ENCODE measurements around the gene EHD4.

DNA sequence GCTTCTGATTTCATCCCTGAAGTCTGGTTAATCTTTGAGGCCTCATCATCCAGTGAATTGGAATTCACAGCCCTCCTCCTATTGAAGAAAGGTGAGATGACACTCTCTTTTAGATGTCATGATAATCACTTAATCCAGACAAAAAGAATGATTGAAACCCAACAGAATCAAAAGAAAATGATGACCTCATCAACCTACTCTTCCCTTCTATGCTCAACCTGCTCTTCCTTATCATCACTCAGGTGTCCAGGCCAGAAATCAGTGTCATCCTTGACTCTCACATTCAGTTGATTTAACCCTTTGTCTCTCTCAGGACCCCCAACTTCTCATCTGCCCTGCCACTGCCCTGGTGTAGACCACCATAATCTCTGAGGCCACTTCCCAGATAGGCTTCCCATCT lies 36.7 kb upstream of the EHD4 start:
- TF ChIP-seq, protein P1, sequence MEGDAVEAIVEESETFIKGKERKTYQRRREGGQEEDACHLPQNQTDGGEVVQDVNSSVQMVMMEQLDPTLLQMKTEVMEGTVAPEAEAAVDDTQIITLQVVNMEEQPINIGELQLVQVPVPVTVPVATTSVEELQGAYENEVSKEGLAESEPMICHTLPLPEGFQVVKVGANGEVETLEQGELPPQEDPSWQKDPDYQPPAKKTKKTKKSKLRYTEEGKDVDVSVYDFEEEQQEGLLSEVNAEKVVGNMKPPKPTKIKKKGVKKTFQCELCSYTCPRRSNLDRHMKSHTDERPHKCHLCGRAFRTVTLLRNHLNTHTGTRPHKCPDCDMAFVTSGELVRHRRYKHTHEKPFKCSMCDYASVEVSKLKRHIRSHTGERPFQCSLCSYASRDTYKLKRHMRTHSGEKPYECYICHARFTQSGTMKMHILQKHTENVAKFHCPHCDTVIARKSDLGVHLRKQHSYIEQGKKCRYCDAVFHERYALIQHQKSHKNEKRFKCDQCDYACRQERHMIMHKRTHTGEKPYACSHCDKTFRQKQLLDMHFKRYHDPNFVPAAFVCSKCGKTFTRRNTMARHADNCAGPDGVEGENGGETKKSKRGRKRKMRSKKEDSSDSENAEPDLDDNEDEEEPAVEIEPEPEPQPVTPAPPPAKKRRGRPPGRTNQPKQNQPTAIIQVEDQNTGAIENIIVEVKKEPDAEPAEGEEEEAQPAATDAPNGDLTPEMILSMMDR (optimal IDR thresholded peaks at IDR 0.05 in 1 of 3, IDR thresholded peaks at IDR 0.05 in 1 of 3, conservative IDR thresholded peaks at IDR 0.05 in 1 of 3; ENCODE audit: extremely low read depth in 1 of 3, insufficient read depth in 2 of 3, low read length in 3 of 3), result no peak
- TF ChIP-seq EZH2 (IDR thresholded peaks at IDR 0.05; ENCODE audit: low read length), result no peak
